Sigmoid colon (tissue), 4 donors: ENCODE data around the gene STAT5B.

ENCODE experiments used
- CTCF ChIP-seq, 4 experiments: fragments of 450-650 bp in 3 of 4; fragments of 200-600 bp in 1 of 4; IDR thresholded peaks; one replicate each; pipeline ENCODE4 v1.5.1; 2016 to 2019; ENCODE audit warnings: antibody characterized with exemption in 4 of 4, mild to moderate bottlenecking in 3 of 4, moderate library complexity in 2 of 4
- EP300 ChIP-seq, 4 donors: sonication (generic); formaldehyde crosslinking; IDR thresholded peaks; one replicate each; pipeline ENCODE4 v1.6.1; 2017; ENCODE audit warnings: antibody characterized with exemption in 4 of 4
- POLR2A ChIP-seq, 2 donors: fragments of 450-650 bp; IDR thresholded peaks; one replicate each; pipeline ENCODE4 v1.6.1; 2016; ENCODE audit warnings: antibody characterized with exemption in 2 of 2, mild to moderate bottlenecking in 2 of 2, moderate library complexity in 2 of 2
- POLR2AphosphoS5 ChIP-seq, 4 donors: sonication (generic); formaldehyde crosslinking; IDR thresholded peaks; one replicate each; pipeline ENCODE4 v1.6.1; 2017; ENCODE audit warnings: antibody characterized with exemption in 4 of 4

- no peak for TF ChIP-seq POLR2A (IDR thresholded peaks at IDR 0.05)
- TF ChIP-seq CTCF (IDR thresholded peaks at IDR 0.05) = no peak
- TF ChIP-seq EP300 (IDR thresholded peaks at IDR 0.05) = no peak
- TF ChIP-seq POLR2AphosphoS5 (IDR thresholded peaks at IDR 0.05) = no peak
These were observed 108.4 kb downstream of the STAT5B start for GRCh38 chr17:42167807-42168206.
